Osteoblast (primary cell): ENCODE data around the gene PLBD2. TPM values are rescaled to one million over a fixed set of nuclear protein-coding genes. Genes with fewer than 3 reads are reported as not detected.
A peak's percentile ranks its signal among the peaks of the same experiment; 100 is the strongest.

ENCODE experiments used
- DNase-seq: peaks from one replicate; pipeline ENCODE4 v3.0.0; 2011; ENCODE audit warnings: low spot score, mixed read lengths; ENCODE audit not compliant: insufficient read length; ENCODE audit errors: missing footprints
- H2AFZ ChIP-seq: 2 replicates; pipeline ENCODE4 v1.6.0; 2011; ENCODE audit warnings: mild to moderate bottlenecking, low read length
- H3K27ac ChIP-seq: 2 replicates; pipeline ENCODE4 v1.5.1; 2011; ENCODE audit warnings: mild to moderate bottlenecking, low read depth, low read length, moderate library complexity
- H3K27me3 ChIP-seq: 2 replicates; pipeline ENCODE4 v1.6.0; 2012; ENCODE audit warnings: mild to moderate bottlenecking, control low read depth, inconsistent platforms, low read length, moderate library complexity; ENCODE audit not compliant: insufficient read depth
- H3K36me3 ChIP-seq: 2 replicates; pipeline ENCODE4 v1.5.1; 2011; ENCODE audit warnings: mild to moderate bottlenecking, low read length, control low read depth, moderate library complexity; ENCODE audit not compliant: insufficient read depth
- H3K4me1 ChIP-seq: 2 replicates; pipeline ENCODE4 v1.5.1; 2011; ENCODE audit warnings: mild to moderate bottlenecking, low read length, control low read depth, moderate library complexity; ENCODE audit not compliant: insufficient read depth
- H3K4me2 ChIP-seq: 2 replicates; pipeline ENCODE4 v1.6.0; 2011; ENCODE audit warnings: mild to moderate bottlenecking, low read length; ENCODE audit not compliant: insufficient read depth
- H3K4me3 ChIP-seq: fragments of 200-600 bp; sonication (generic); 3 replicates; pipeline ENCODE4 v1.5.1; 2012; ENCODE audit warnings: mild to moderate bottlenecking, low read length, inconsistent platforms; ENCODE audit not compliant: insufficient read depth
- H3K79me2 ChIP-seq: 2 replicates; pipeline ENCODE4 v1.6.0; 2012; ENCODE audit warnings: mild to moderate bottlenecking, low read length, control low read depth, inconsistent platforms; ENCODE audit not compliant: insufficient read depth
- H3K9me3 ChIP-seq: 2 replicates; pipeline ENCODE4 v1.5.1; 2011; ENCODE audit warnings: low read depth, low read length, control low read depth
- H4K20me1 ChIP-seq: 2 replicates; pipeline ENCODE4 v1.6.0; 2012; ENCODE audit warnings: mild to moderate bottlenecking, low read length, control low read depth; ENCODE audit not compliant: insufficient read depth
- total RNA-seq: library from RNA; depleted of rRNA; stranded (reverse); fragments of >200 nt; gene quantifications from 2 replicates; pipeline ENCODE4 v1.2.3, GENCODE V29; 2012
- TF ChIP-seq, protein P1 (sequence below): IDR thresholded peaks from 2 replicates; pipeline ENCODE4 v1.5.1; 2011; ENCODE audit warnings: mild to moderate bottlenecking, low read depth, low read length, moderate library complexity; ENCODE audit errors: extremely low read depth

Gene PLBD2
- total RNA-seq, 1 donor, result 69.1 TPM

DNA sequence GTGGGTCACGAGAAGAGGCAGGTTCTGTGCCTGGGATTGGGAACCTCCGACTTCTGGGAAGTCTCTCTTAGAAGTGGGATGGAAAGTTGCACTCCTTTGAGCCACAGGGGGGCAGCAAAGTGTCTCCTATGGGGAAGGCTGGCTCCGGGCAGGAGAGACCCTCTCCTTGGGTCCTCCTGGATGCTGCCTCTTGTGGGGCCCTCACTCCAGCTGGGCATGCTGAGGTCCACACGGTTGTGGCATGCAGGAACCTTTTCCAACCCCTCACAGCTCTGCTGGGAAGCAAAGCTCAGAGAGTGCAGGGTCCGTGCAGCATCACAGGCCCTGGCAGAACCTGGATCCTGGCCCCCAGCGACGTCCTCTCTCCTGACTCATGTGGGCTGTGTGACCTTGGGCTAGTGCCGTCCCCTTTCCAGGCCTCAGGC lies 81.2 kb downstream of the PLBD2 start:
- peaks cover 3% of the 10 kb centered on the region for H3K27me3 ChIP-seq
- TF ChIP-seq, protein P1, sequence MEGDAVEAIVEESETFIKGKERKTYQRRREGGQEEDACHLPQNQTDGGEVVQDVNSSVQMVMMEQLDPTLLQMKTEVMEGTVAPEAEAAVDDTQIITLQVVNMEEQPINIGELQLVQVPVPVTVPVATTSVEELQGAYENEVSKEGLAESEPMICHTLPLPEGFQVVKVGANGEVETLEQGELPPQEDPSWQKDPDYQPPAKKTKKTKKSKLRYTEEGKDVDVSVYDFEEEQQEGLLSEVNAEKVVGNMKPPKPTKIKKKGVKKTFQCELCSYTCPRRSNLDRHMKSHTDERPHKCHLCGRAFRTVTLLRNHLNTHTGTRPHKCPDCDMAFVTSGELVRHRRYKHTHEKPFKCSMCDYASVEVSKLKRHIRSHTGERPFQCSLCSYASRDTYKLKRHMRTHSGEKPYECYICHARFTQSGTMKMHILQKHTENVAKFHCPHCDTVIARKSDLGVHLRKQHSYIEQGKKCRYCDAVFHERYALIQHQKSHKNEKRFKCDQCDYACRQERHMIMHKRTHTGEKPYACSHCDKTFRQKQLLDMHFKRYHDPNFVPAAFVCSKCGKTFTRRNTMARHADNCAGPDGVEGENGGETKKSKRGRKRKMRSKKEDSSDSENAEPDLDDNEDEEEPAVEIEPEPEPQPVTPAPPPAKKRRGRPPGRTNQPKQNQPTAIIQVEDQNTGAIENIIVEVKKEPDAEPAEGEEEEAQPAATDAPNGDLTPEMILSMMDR, result peak; percentile 68
- no peak overlapping the region for H3K27ac ChIP-seq
- H2AFZ ChIP-seq, result no peak overlapping the region
- H3K79me2 ChIP-seq, result no peaks in the 10 kb centered on the region
- H3K4me3 ChIP-seq, result no peak overlapping the region
- H3K4me1 ChIP-seq, result no peaks in the 10 kb centered on the region
- no peaks in the 10 kb centered on the region for H3K36me3 ChIP-seq
- no peaks in the 10 kb centered on the region for H4K20me1 ChIP-seq
- no peaks in the 10 kb centered on the region for H3K9me3 ChIP-seq
- H3K4me2 ChIP-seq, result no peak overlapping the region
- DNase-seq, result peak; percentile 88

DNA sequence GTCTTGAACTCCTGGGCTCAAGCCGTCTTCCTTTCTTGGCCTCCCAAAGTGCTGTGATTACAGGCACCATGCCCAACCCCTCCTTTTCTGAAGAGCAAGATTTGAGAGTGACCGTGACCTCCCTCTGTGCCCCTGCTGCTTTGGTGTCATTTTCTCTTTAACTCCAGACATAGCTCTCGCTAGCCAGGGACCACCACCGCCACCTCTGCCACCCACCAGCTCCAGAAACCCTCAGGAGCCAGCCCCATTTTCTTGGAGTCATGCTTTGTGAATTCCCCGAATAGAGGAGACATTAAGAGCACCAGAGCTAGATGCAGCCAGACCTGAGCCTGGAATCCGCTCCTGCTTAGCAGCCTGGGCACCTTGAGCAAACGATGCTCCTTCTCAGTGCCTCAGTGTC lies 81.9 kb downstream of the PLBD2 start:
- H3K79me2 ChIP-seq, result no peaks in the 10 kb centered on the region
- no peaks in the 10 kb centered on the region for H3K9me3 ChIP-seq
- H2AFZ ChIP-seq, result no peak overlapping the region
- no peak overlapping the region for H3K27ac ChIP-seq
- no peak overlapping the region for H3K4me3 ChIP-seq
- no peak overlapping the region for H3K4me2 ChIP-seq
- H3K36me3 ChIP-seq, result no peaks in the 10 kb centered on the region
- peaks cover 3% of the 10 kb centered on the region for H3K27me3 ChIP-seq
- no peaks in the 10 kb centered on the region for H4K20me1 ChIP-seq
- H3K4me1 ChIP-seq, result no peaks in the 10 kb centered on the region
- TF ChIP-seq, protein P1, result no peak
- DNase-seq, result no peak

Other genes starting within 250 kb of the PLBD2 start
- gene RASAL1, start 222.8 kb upstream of the PLBD2 start, total RNA-seq, result not detected in 2 replicates
- gene CFAP73, start 208.9 kb upstream of the PLBD2 start, total RNA-seq, result not detected in 2 replicates
- gene DDX54, start 173.1 kb upstream of the PLBD2 start, total RNA-seq, result 40.2 and 49.5 TPM in 2 replicates
- 20.0 and 22.4 TPM in 2 replicates for gene RITA1, start 172.9 kb upstream of the PLBD2 start, total RNA-seq
- 25.7 and 28.9 TPM in 2 replicates for gene TPCN1, start 137.1 kb upstream of the PLBD2 start, total RNA-seq
- 16.5 and 19.5 TPM in 2 replicates for gene SLC8B1, start 23.5 kb upstream of the PLBD2 start, total RNA-seq
- under 0.01 TPM in 1 of 2 replicates, not detected in the other for gene SDS, start 45.3 kb downstream of the PLBD2 start, total RNA-seq
- gene SDSL, start 63.8 kb downstream of the PLBD2 start, total RNA-seq, result 6.5 TPM in 2 replicates
- gene LHX5, start 113.3 kb downstream of the PLBD2 start, total RNA-seq, result not detected in 2 replicates